Activated CD4-positive, alpha-beta T cell treated with anti-CD3 and anti-CD28 coated beads, Interleukin-2, amount 10 ng/mL, durations not matched to agents 24 days and 14 days (primary cell): Measurements from ENCODE around the gene AKAP13. TPM values are rescaled to one million over a fixed set of nuclear protein-coding genes. Genes with fewer than 3 reads are reported as not detected.
"Not testable (repeated sequence)": the region's sequence is repeated elsewhere in the genome, so short reads cannot be mapped to it uniquely, and the experiment has no call there.

Source experiments
- DNase-seq: peaks from one replicate; pipeline ENCODE4 v3.0.0; 2022
- H3K27ac Mint-ChIP-seq: one replicate; pipeline ENCODE4 v1.8.0; 2022; ENCODE audit warnings: mild to moderate bottlenecking, mixed read lengths
- H3K27me3 Mint-ChIP-seq: one replicate; pipeline ENCODE4 v1.8.0; 2022; ENCODE audit warnings: mixed read lengths
- H3K36me3 Mint-ChIP-seq: one replicate; pipeline ENCODE4 v1.8.0; 2022; ENCODE audit warnings: low read depth, mild to moderate bottlenecking, mixed read lengths
- H3K4me1 Mint-ChIP-seq: one replicate; pipeline ENCODE4 v1.8.0; 2021; ENCODE audit warnings: mixed read lengths
- H3K4me3 Mint-ChIP-seq: one replicate; pipeline ENCODE4 v1.8.0; 2022; ENCODE audit warnings: mild to moderate bottlenecking, moderate library complexity, mixed read lengths
- H3K9me3 Mint-ChIP-seq: one replicate; pipeline ENCODE4 v1.8.0; 2021; ENCODE audit warnings: mixed read lengths
- intact Hi-C: fragments of 100-400 bp; cut with micrococcal nuclease; formaldehyde crosslinking; loops from one replicate; pipeline ENCODE4 v1.15.1; 2023
- total RNA-seq: library from RNA; stranded (reverse); gene quantifications from 2 replicates; pipeline ENCODE4 v1.2.3, GENCODE V29; 2022

AKAP13 gene
- total RNA-seq, 1 donor from 2014 or later: 71.3 TPM

DNA sequence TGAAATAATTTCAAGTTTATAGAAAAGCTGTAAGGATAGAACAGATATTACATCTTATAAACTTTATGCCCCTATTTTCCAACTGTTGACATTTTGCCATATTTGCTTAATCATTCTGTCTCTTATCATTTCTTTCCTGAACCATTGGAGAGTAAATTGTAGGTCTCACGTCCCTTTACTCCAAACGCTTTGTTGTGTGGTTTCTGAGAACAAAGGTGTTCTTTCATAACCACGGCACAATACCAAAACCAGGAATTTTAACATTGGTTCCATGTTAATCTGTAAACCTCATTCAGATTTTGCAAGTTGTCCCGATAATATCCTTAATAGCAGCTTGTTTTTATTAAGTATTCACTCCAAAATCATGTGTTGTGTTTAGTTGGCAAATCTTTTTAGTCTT lies 134.8 kb downstream of the AKAP13 start:
- no peak overlapping the region for H3K4me3 Mint-ChIP-seq
- H3K4me1 Mint-ChIP-seq: peaks cover 11% of the 10 kb centered on the region
- peaks cover 4% of the 10 kb centered on the region for H3K36me3 Mint-ChIP-seq
- intact Hi-C loops: no loop called here
- H3K27me3 Mint-ChIP-seq: no peaks in the 10 kb centered on the region
- H3K27ac Mint-ChIP-seq: no peak overlapping the region
- DNase-seq: no peak
- H3K9me3 Mint-ChIP-seq: peaks cover 4% of the 10 kb centered on the region

DNA sequence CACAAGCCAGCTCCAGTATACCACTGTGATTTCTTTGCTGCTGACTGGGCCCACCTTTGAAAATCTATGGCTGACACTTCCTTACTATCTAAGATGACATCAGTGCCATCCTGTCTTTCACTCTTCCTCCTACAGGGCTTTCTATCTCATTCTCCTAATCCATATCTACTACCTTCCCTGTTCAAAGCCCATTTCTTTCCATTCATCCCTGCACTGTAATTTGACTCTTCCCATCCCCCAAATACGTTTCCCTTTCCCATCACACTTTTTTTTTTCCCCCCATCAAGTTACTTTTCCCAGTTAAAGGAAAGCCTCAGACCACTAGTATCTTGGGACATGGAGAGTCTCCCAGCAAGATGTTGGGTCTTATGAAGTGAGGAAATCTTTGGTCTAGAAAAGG lies 136.7 kb downstream of the AKAP13 start:
- Mint-ChIP-seq H3K27me3 (no peaks in the 10 kb centered on the region), H3K4me1 (peaks cover 10% of the 10 kb centered on the region), H3K27ac (no peak overlapping the region), H3K4me3 (no peak overlapping the region), H3K9me3 (peaks cover 4% of the 10 kb centered on the region), H3K36me3 (peaks cover 6% of the 10 kb centered on the region)
- intact Hi-C loops: no loop called here
- no peak for DNase-seq

DNA sequence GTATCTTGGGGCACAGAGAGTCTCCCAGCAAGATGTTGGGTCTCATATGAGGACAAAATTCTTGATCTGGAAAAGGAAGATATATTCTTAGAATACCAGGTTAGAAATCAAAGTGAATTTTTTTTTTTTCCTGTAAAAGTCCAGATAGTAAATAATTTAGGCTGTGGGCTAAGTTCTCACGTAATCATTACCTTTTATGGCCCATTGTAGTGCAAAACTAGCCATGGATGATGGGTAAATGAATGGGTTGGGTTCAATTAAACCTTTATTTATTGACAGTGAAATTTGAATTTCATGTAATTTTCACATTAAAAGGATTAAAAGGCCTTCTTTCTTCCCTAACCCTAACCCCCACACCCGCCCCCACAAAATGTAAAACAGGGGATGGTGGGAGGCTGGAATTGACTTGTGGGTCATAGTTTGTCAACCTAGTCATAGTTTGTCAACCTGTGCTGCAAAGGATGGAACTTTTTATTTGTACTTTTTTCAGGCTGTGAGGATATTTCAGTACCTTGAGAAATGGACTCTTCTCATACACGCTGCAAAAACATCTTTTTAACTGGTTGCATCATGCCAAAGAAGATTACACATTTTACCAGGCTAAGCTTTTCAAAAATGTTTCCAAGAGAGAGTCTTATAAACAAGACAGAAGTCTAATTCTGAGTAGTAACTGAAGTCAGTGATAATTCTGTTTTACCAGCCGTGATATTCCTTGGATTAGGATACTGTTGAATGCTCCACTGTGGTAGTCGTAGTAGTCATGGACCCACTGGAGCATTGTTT lies 138.8 kb downstream of the AKAP13 start:
- Mint-ChIP-seq H3K9me3 (peaks cover 4% of the 10 kb centered on the region), H3K36me3 (peaks cover 18% of the 10 kb centered on the region), H3K27me3 (no peaks in the 10 kb centered on the region), H3K4me3 (no peak overlapping the region), H3K27ac (no peak overlapping the region), H3K4me1 (peaks cover 16% of the 10 kb centered on the region)
- intact Hi-C loops: no loop called here
- no peak for DNase-seq

DNA sequence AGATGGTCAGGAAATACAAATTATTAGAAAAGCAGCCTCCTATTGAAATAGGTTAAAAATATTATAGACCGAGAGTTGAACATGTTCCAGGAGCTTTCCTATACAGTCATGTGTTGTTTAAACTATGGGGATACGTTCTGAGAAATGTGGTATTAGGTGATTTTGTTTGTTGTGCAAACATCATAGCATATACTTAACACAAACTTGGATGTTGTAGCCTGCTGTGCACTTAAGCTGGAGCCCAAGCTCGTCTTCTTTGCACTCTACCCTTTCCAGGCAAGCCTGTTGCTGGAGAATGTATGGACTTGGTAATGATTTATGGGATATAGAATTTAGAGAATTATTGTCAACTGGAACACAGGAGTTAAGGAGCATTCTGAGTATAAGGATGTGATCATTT lies 140.2 kb downstream of the AKAP13 start:
- Mint-ChIP-seq H3K27me3 (no peaks in the 10 kb centered on the region), H3K9me3 (peaks cover 4% of the 10 kb centered on the region), H3K4me3 (no peak overlapping the region), H3K4me1 (peaks cover 18% of the 10 kb centered on the region), H3K27ac (no peak overlapping the region), H3K36me3 (peaks cover 25% of the 10 kb centered on the region)
- DNase-seq: no peak
- intact Hi-C loops: no loop called here

DNA sequence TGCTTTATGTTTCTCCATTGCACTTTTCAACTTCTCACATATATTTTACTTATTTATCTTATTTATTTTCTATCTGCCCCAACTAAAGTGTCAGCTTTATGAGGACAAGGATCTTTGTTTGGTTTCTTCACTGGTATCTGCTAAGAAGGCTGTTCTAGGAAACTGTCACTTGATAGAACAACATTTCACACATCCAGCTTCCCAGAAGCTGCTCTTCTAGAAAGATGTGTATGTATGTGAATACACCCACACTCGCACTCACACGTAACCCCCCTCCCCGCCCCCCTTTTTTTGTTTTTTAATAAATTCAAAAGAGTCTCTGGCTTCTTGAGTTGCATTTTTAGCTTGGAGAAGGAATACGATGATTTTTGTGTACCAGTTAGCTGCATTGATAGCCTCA lies 143.1 kb downstream of the AKAP13 start:
- H3K27me3 Mint-ChIP-seq: no peaks in the 10 kb centered on the region
- intact Hi-C loops: no loop called here
- H3K27ac Mint-ChIP-seq: no peak overlapping the region
- no peaks in the 10 kb centered on the region for H3K9me3 Mint-ChIP-seq
- H3K4me3 Mint-ChIP-seq: no peak overlapping the region
- DNase-seq: no peak
- H3K4me1 Mint-ChIP-seq: peaks cover 17% of the 10 kb centered on the region
- H3K36me3 Mint-ChIP-seq: peaks cover 25% of the 10 kb centered on the region

DNA sequence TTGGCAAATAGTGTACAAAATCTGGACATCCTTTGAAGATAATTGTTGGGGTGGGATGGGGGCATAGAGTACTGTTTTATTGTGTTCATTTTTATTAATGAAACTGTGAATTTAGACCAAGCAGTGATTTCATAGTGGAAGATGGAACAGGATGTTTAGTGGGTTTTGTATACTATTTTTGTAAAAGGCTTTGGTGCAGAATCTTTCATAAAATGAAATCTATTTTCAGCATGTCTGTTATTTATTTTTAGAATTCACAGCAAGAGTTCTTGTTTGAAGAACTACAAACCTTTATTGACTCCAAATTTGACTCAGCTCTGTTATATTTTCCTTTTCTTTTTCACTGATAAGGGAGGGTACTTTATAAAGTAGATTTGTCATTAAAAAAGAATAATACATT lies 145.4 kb downstream of the AKAP13 start:
- Mint-ChIP-seq H3K9me3 (no peaks in the 10 kb centered on the region), H3K27me3 (no peaks in the 10 kb centered on the region), H3K4me3 (no peak overlapping the region), H3K27ac (no peak overlapping the region), H3K36me3 (peaks cover 25% of the 10 kb centered on the region), H3K4me1 (peaks cover 15% of the 10 kb centered on the region)
- DNase-seq: no peak
- intact Hi-C loops: no loop called here

DNA sequence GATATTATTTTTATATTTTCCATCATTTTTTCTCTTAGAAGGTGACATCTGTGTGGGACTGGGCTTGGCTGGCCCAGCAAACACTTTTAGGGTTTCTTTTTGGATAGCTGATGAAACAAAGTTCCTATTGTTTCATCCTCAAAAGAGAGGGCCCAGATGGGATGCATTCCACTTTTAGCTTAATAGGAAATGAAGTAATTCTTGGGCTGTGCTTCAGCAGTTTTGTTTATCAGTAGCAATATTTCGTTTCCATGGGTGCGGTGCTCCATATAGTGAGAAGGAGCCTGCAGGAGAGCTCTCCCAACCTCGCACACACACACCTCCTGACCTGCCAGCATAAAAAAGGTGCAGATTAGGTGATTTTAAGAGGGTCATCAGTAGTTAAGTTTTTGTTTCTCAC lies 147.5 kb downstream of the AKAP13 start:
- DNase-seq: no peak
- Mint-ChIP-seq H3K27me3 (no peaks in the 10 kb centered on the region), H3K4me1 (peaks cover 22% of the 10 kb centered on the region), H3K27ac (no peak overlapping the region), H3K4me3 (no peak overlapping the region), H3K9me3 (no peaks in the 10 kb centered on the region), H3K36me3 (peaks cover 22% of the 10 kb centered on the region)
- intact Hi-C loops: no loop called here

DNA sequence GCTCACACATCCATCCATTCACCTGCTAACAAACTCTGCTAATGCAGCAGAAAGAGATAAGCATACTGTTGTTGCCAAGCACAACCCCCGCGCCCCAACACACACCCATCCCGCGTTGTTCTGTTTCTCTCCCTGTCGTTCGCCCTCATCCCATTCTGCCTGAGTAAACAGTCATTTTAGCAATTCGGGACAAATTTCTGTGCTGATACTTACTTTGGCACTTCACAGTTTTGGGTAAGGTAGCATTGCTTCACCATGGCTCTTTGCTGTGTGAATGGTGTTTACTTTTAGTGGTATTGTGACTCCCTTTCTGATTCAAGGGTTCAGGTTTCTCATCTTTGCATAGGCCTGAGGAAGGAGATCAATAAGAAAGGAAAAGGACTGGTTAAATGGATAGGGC lies 149.7 kb downstream of the AKAP13 start:
- H3K36me3 Mint-ChIP-seq: peaks cover 24% of the 10 kb centered on the region
- no peaks in the 10 kb centered on the region for H3K9me3 Mint-ChIP-seq
- no peaks in the 10 kb centered on the region for H3K27me3 Mint-ChIP-seq
- H3K4me3 Mint-ChIP-seq: no peak overlapping the region
- H3K4me1 Mint-ChIP-seq: peaks cover 28% of the 10 kb centered on the region
- intact Hi-C loops: no loop called here
- DNase-seq: no peak
- no peak overlapping the region for H3K27ac Mint-ChIP-seq

DNA sequence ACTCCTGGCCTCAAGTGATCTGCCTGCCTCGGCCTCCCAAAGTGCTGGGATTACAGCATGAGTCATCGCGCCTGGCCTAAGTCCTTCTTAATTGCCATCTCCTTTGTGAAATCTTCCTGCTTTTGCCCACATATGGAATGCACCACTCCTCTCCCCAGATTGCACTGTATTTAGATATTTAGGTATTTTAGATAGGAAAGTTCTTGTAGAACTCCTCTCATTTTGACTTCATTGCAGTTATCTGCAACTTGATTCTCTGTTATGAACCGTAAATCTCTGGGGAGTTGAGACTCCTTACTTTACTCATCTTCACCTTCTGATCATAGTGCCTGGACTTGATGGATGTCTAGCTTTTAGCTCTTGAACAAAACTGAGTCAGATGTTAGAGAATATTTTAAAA lies 150.7 kb downstream of the AKAP13 start:
- no peaks in the 10 kb centered on the region for H3K9me3 Mint-ChIP-seq
- H3K27me3 Mint-ChIP-seq: no peaks in the 10 kb centered on the region
- H3K4me3 Mint-ChIP-seq: no peak overlapping the region
- intact Hi-C loops: no loop called here
- no peak overlapping the region for H3K27ac Mint-ChIP-seq
- peaks cover 28% of the 10 kb centered on the region for H3K4me1 Mint-ChIP-seq
- DNase-seq: no peak
- H3K36me3 Mint-ChIP-seq: peaks cover 24% of the 10 kb centered on the region

DNA sequence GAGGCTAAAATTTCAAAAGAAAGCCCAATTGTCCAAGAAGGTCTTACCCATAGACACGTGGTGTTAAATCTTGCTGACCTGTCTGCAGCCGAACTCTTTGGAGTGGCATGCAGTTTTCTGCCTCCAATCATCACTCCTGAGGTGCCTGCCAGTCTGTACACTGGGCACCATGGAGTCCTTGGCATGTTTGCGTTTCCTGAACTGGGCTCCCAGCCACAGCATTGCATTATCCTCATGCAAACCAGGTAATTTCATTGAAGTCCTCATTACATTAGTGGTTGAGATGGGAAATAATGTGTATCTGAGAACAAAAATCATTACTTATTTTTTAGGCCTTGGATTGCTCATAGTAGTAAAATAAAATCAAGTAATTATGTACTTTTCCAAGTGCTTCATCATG lies 152.3 kb downstream of the AKAP13 start:
- H3K4me1 Mint-ChIP-seq: peaks cover 29% of the 10 kb centered on the region
- H3K27me3 Mint-ChIP-seq: no peaks in the 10 kb centered on the region
- H3K4me3 Mint-ChIP-seq: no peak overlapping the region
- peaks cover 26% of the 10 kb centered on the region for H3K36me3 Mint-ChIP-seq
- H3K27ac Mint-ChIP-seq: no peak overlapping the region
- intact Hi-C loops: no loop called here
- no peaks in the 10 kb centered on the region for H3K9me3 Mint-ChIP-seq
- DNase-seq: no peak

DNA sequence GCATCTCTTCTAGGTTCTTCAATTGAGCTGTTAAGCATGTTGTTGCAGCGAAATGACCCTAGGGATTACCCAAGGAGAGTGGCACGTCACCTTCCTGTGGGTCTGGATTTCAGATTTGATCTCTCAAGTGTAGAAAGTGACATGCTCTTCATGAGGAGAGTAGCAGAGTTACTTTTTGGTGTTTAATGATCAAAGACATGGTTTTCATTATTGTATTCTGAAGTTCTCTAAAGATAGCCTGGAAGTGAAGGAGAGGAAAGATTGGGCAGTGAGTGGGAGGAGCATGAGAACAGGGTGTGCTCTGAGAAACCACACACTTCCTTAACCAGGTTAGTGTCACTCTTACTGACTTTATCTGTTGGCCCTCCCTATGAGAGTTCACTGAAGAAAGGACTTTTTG lies 153.6 kb downstream of the AKAP13 start:
- Mint-ChIP-seq H3K9me3 (no peaks in the 10 kb centered on the region), H3K4me1 (peaks cover 32% of the 10 kb centered on the region), H3K36me3 (peaks cover 28% of the 10 kb centered on the region), H3K4me3 (peak overlapping the region; percentile 42), H3K27ac (peak overlapping the region; percentile 77), H3K27me3 (no peaks in the 10 kb centered on the region)
- peak; percentile 69 for DNase-seq
- intact Hi-C loops: no loop called here

DNA sequence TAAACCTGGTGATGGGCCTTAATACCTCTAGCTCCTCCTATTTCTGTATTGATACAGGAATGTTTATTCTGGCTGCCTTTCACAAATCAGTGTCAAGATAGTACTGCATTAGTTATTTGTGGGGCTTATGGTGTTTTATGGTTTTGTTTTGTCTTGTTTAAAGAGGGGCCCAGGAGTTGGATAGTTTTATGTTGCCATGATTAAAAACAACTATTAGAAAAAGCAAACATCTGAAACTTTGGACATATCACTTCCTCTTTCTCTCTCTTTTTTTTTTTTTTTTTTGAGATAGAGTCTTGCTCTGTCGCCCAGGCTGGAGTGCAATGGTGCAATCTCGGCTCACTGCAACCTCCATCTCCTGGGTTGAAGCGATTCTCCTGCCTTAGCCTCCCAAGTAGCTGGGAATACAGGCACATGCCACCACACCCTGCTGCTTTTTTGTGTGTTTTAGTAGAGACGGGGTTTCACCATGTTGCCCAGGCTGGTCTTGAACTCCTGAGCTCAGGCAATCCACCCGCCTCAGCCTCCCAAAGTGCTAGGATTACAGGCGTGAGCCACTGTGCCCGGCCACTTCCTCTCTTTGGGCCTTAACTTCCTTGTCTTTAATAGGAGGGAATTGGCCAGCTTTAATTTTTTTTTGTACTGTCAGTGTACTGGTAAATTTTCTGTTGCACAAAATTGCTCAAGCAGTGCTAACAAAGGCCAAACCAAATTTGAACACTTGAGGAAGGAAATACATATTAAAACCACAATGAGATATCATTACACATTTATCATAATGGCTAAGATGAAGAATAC lies 155.3 kb downstream of the AKAP13 start:
- H3K9me3 Mint-ChIP-seq, intact Hi-C loops, H3K4me3 Mint-ChIP-seq, H3K27me3 Mint-ChIP-seq, DNase-seq: not testable (repeated sequence)
- Mint-ChIP-seq H3K27ac (peak overlapping the region; percentile 25), H3K36me3 (peaks cover 33% of the 10 kb centered on the region), H3K4me1 (peaks cover 48% of the 10 kb centered on the region)

DNA sequence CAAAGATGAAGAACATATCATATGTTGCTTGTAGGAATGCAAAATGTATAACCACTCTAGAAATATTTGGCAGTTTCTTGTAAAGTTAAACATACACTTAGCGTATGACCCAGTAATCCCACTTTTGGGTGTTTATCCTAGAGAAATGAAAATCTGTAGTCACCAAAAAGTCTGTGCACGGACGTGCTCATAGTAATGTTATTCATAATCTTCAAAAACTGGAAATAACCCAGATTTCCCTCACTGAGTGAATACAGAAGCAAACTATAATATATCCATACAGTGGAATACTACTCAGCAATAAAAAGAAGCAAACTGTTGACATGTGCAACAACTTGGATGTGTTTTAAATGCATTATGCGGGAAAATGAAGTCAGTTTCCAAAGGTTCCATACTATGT lies 155.9 kb downstream of the AKAP13 start:
- H3K9me3 Mint-ChIP-seq: no peaks in the 10 kb centered on the region
- peaks cover 52% of the 10 kb centered on the region for H3K4me1 Mint-ChIP-seq
- DNase-seq: no peak
- H3K36me3 Mint-ChIP-seq: peaks cover 31% of the 10 kb centered on the region
- no peak overlapping the region for H3K4me3 Mint-ChIP-seq
- intact Hi-C loops: no loop called here
- H3K27me3 Mint-ChIP-seq: no peaks in the 10 kb centered on the region
- H3K27ac Mint-ChIP-seq: no peak overlapping the region

DNA sequence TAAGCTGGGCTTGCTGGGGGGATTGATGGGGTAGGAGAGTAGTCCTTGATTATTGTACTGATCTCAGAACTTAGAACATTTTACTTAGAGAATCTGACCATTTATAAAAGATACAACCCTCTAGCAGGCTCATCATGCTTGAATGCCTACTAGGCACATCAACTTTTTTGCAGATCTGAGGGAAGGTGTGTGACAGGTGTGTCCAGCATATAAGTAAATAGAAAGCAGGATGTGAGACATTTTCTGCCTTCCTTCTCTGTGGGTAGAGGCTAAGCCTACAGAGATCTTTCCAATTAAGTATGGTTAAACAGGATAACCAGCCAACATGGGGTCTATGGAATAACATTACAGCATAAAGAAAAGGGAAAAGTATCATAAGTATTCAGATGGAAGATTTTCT lies 159.1 kb downstream of the AKAP13 start:
- no peaks in the 10 kb centered on the region for H3K27me3 Mint-ChIP-seq
- no peak overlapping the region for H3K4me3 Mint-ChIP-seq
- H3K9me3 Mint-ChIP-seq: no peaks in the 10 kb centered on the region
- no peak overlapping the region for H3K27ac Mint-ChIP-seq
- peaks cover 25% of the 10 kb centered on the region for H3K36me3 Mint-ChIP-seq
- DNase-seq: no peak
- peaks cover 60% of the 10 kb centered on the region for H3K4me1 Mint-ChIP-seq
- intact Hi-C loops: no loop called here
